ENCODE data around the gene FEM1A. TPM values are rescaled to one million over a fixed set of nuclear protein-coding genes. Genes with fewer than 3 reads are reported as not detected.
"Not testable (repeated sequence)": the region's sequence is repeated elsewhere in the genome, so short reads cannot be mapped to it uniquely, and the experiment has no call there.

Gene FEM1A
- total RNA-seq, 2 experiments from 2014 or later: 11.4 TPM

GRCh38 chr19:4829001-4829712, 37.6 kb downstream of the FEM1A start:
- H3K4me1 Mint-ChIP-seq (ENCODE audit: low read depth): peaks cover 20% of the 10 kb centered on the region
- H3K27me3 Mint-ChIP-seq: no peaks in the 10 kb centered on the region
- intact Hi-C loops (cut with micrococcal nuclease): no loop called here
- peak overlapping the region; percentile 64 for H3K27ac Mint-ChIP-seq
- H3K4me3 Mint-ChIP-seq: peak overlapping the region; percentile 88
- no peak for TF ChIP-seq CTCF (IDR thresholded peaks at IDR 0.05)
- H3K9me3 Mint-ChIP-seq: no peaks in the 10 kb centered on the region
- peaks cover 12% of the 10 kb centered on the region for H3K36me3 Mint-ChIP-seq (ENCODE audit: low read depth)
- ChIA-PET CTCF (interaction anchor here (1.3 to 2.8 kb wide), 3 partner anchors 19 to 38 kb away, joined by 3 to 27 read pairs (median 7); partner anchors contain the start of gene FEM1A), POLR2A (no interaction called here)
- ATAC-seq (no peak), DNase-seq (no peak)

- Mint-ChIP-seq H3K4me1 (ENCODE audit: low read depth) (peaks cover 20% of the 10 kb centered on the region), H3K27me3 (no peaks in the 10 kb centered on the region), H3K4me3 (peak overlapping the region; percentile 88), H3K27ac (peak overlapping the region; percentile 92), H3K9me3 (no peaks in the 10 kb centered on the region), H3K36me3 (ENCODE audit: low read depth) (peaks cover 12% of the 10 kb centered on the region)
- DNase-seq: no peak
- ChIA-PET CTCF (interaction anchor here (0.8 to 2.8 kb wide), 11 partner anchors 8 to 201 kb away, joined by 3 to 27 read pairs (median 5); partner anchors contain the start of gene FEM1A), POLR2A (interaction anchor here (0.6 to 2.0 kb wide), 6 partner anchors 10 to 73 kb away, joined by 3 to 8 read pairs (median 4); no protein-coding TSS in a partner anchor)
- intact Hi-C loops (cut with micrococcal nuclease): no loop called here
- no peak for ATAC-seq
- TF ChIP-seq CTCF (IDR thresholded peaks at IDR 0.05): no peak
Measured at GRCh38 chr19:4830332-4830731, 38.8 kb downstream of the FEM1A start.

GRCh38 chr19:4830768-4831265, 39.3 kb downstream of the FEM1A start:
- CTCF ChIA-PET: interaction anchor here (0.8 to 2.8 kb wide), 11 partner anchors 8 to 200 kb away, joined by 3 to 27 read pairs (median 5); partner anchors contain the start of gene FEM1A
- intact Hi-C loops (cut with micrococcal nuclease): no loop called here
- H3K4me1 Mint-ChIP-seq (ENCODE audit: low read depth): peaks cover 20% of the 10 kb centered on the region

GRCh38 chr19:4831304-4831978, 39.9 kb downstream of the FEM1A start, which contains the start of gene TICAM1:
TICAM1 (minus strand) TSS chr19:4831712; CDS start chr19:4818377, 13,335 bp downstream.
- DNase-seq (peak; percentile 77), ATAC-seq (peak; percentile 84)
- H3K4me3 Mint-ChIP-seq: peak within 1 kb of the TSS; percentile 88
- no peaks in the 10 kb centered on the region for H3K9me3 Mint-ChIP-seq
- peaks cover 20% of the 10 kb centered on the region for H3K4me1 Mint-ChIP-seq (ENCODE audit: low read depth)
- ChIA-PET POLR2A (interaction anchor here (0.9 to 2.0 kb wide), 6 partner anchors 9 to 20 kb away, joined by 3 to 8 read pairs (median 4); no protein-coding TSS in a partner anchor), CTCF (interaction anchor here (1.0 to 2.8 kb wide), 9 partner anchors 9 to 200 kb away, joined by 3 to 27 read pairs (median 5); no protein-coding TSS in a partner anchor)
- no peaks in the 10 kb centered on the region for H3K27me3 Mint-ChIP-seq
- peak within 1 kb of the TSS; percentile 92 for H3K27ac Mint-ChIP-seq
- intact Hi-C loops (cut with micrococcal nuclease): no loop called here
- TF ChIP-seq CTCF (IDR thresholded peaks at IDR 0.05): no peak
- peaks cover 12% of the 10 kb centered on the region for H3K36me3 Mint-ChIP-seq (ENCODE audit: low read depth)

More at GRCh38 chr19:4830768-4831265, 39.3 kb downstream of the FEM1A start:
- Mint-ChIP-seq H3K27me3 (no peaks in the 10 kb centered on the region), H3K27ac (peak overlapping the region; percentile 92), H3K36me3 (ENCODE audit: low read depth) (peaks cover 12% of the 10 kb centered on the region), H3K9me3 (no peaks in the 10 kb centered on the region), H3K4me3 (peak overlapping the region; percentile 88)
- ATAC-seq (peak; percentile 17), DNase-seq (no peak)
- no peak for TF ChIP-seq CTCF (IDR thresholded peaks at IDR 0.05)
- POLR2A ChIA-PET: interaction anchor here (0.9 to 2.0 kb wide), 6 partner anchors 9 to 20 kb away, joined by 3 to 8 read pairs (median 4); no protein-coding TSS in a partner anchor

DNA sequence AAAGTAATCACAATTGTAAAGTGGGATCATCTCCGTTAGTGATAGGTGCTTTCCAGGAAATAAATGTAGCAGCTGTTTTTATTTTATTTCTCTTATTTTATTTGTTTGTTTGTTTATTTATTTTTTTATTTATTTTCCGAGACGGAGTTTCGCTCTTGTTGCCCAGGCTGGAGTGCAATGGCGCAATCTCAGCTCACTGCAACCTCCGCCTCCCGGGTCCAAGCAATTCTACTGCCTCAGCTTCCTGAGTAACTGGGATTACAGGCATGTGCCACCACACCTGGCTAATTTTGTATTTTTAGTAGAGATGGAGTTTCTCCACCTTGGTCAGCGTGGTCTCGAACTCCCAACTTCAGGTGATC, 40.4 kb downstream of the FEM1A start:
- DNase-seq; H3K27me3 Mint-ChIP-seq; H3K9me3 Mint-ChIP-seq; intact Hi-C loops (cut with micrococcal nuclease); ATAC-seq: not testable (repeated sequence)
- Mint-ChIP-seq H3K27ac (peak overlapping the region; percentile 85), H3K36me3 (ENCODE audit: low read depth) (peaks cover 12% of the 10 kb centered on the region), H3K4me3 (peak overlapping the region; percentile 88), H3K4me1 (ENCODE audit: low read depth) (peaks cover 20% of the 10 kb centered on the region)
- ChIA-PET POLR2A (interaction anchor here (2.0 kb wide), 1 partner anchor 12 kb away, joined by 8 read pairs; no protein-coding TSS in a partner anchor), CTCF (interaction anchor here (1.5 to 2.4 kb wide), 5 partner anchors 9 to 199 kb away, joined by 4 to 8 read pairs (median 5); no protein-coding TSS in a partner anchor)
